K562 (cell line): Measurements from ENCODE around the gene FGFR4. TPM values are rescaled to one million over a fixed set of nuclear protein-coding genes. Genes with fewer than 3 reads are reported as not detected.

Experiments used
- ARID3A ChIP-seq: IDR thresholded peaks from 2 replicates; pipeline ENCODE4 v1.6.1; 2012; ENCODE audit warnings: low read depth, low read length, improper control_type of control experiment, borderline replicate concordance
- CHAMP1 ChIP-seq: fragments of 450-650 bp; IDR thresholded peaks from 2 replicates; pipeline ENCODE4 v1.6.1; 2016; ENCODE audit warnings: mild to moderate bottlenecking
- CTBP1 ChIP-seq: fragments of 450-650 bp; IDR thresholded peaks from 2 replicates; pipeline ENCODE4 v1.6.1; 2016; ENCODE audit warnings: borderline replicate concordance
- CUX1 ChIP-seq: fragments of 200-800 bp; sonication (Bioruptor generic); IDR thresholded peaks from 2 replicates; pipeline ENCODE4 v1.6.1; 2016; ENCODE audit warnings: missing genetic modification characterization, missing compliant biosample characterization
- MTA3 ChIP-seq: fragments of 450-650 bp; formaldehyde crosslinking; IDR thresholded peaks from 2 replicates; pipeline ENCODE4 v1.6.1; 2017; ENCODE audit warnings: mild to moderate bottlenecking, borderline replicate concordance
- NFIX ChIP-seq: fragments of 250-450 bp; sonication (Bioruptor Pico); IDR thresholded peaks from 2 replicates; pipeline ENCODE4 v1.4.0; 2020; ENCODE audit warnings: low read depth, mild to moderate bottlenecking, moderate library complexity
- NFRKB ChIP-seq: fragments of 450-650 bp; IDR thresholded peaks from 2 replicates; pipeline ENCODE4 v1.6.1; 2016; ENCODE audit warnings: low read depth
- PHF21A ChIP-seq: fragments of 450-650 bp; IDR thresholded peaks from 2 replicates; pipeline ENCODE4 v1.6.1; 2017; ENCODE audit warnings: low read depth, borderline replicate concordance
- RBM14 ChIP-seq: fragments of 200-400 bp; formaldehyde crosslinking; IDR thresholded peaks from 2 replicates; pipeline ENCODE4 v1.6.1; 2018; ENCODE audit warnings: low read depth, mild to moderate bottlenecking, low read length, moderate library complexity, borderline replicate concordance; ENCODE audit not compliant: insufficient read depth
- TAF9B ChIP-seq: fragments of 450-650 bp; IDR thresholded peaks from 2 replicates; pipeline ENCODE4 v1.6.1; 2018; ENCODE audit warnings: mild to moderate bottlenecking; ENCODE audit not compliant: partially characterized antibody
- TEAD1 ChIP-seq, 2 experiments: fragments of 450-650 bp in 1 of 2; sonication (generic) in 1 of 2; formaldehyde crosslinking; IDR thresholded peaks; 2 replicates each; pipeline versions ENCODE4 v1.4.0 to v1.8.0; 2020 to 2022; ENCODE audit warnings: mild to moderate bottlenecking in 2 of 2, missing genetic modification reagents in 1 of 2
- ZNF23 ChIP-seq: fragments of 250-450 bp; sonication (Bioruptor Pico); IDR thresholded peaks from 2 replicates; pipeline ENCODE4 v1.4.0; 2020; ENCODE audit warnings: mild to moderate bottlenecking
- ZNF232 ChIP-seq: sonication (generic); formaldehyde crosslinking; IDR thresholded peaks from 2 replicates; pipeline ENCODE4 v1.8.0; 2022; ENCODE audit warnings: mild to moderate bottlenecking, missing genetic modification reagents
- ZNF253 ChIP-seq: fragments of 250-450 bp; sonication (Bioruptor Pico); conservative IDR thresholded peaks from 2 replicates; pipeline ENCODE4 v1.6.1; 2021; ENCODE audit warnings: mild to moderate bottlenecking
- ZNF695 ChIP-seq: fragments of 450-650 bp; formaldehyde crosslinking; IDR thresholded peaks from 2 replicates; pipeline ENCODE4 v1.4.0; 2020; ENCODE audit warnings: mild to moderate bottlenecking, moderate library complexity
- polyA plus RNA-seq, 8 experiments: library from polyadenylated mRNA; depleted of rRNA in 4 of 8; stranded (reverse) in 5 of 8; unstranded in 3 of 8; fragments of >200 nt; fragmentation: Nextera tagmentation in 2 of 8; fragmentation: Illumina TruSeq in 1 of 8; extraction: Ambion mirVana in 2 of 8; extraction: Trizol in 1 of 8; gene quantifications; 2 replicates each; pipeline versions ENCODE4 v1.2.1 to v1.2.3, GENCODE V29; 2011 to 2014; ENCODE audit warnings: inconsistent platforms in 1 of 8, missing spikeins in 1 of 8
- total RNA-seq, 7 experiments: library from RNA; depleted of rRNA in 6 of 7; stranded (reverse); fragments of >200 nt in 6 of 7; fragmentation: Illumina TruSeq in 2 of 7; extraction: Trizol in 2 of 7; gene quantifications; 2 replicates each; pipeline versions ENCODE4 v1.2.1 to v1.2.3, GENCODE V29; 2011 to 2021; ENCODE audit warnings: low replicate concordance in 1 of 7

Gene FGFR4
- total and polyA plus RNA-seq, 9 of the 15 experiments (the other 6 are each of a cell fraction or from before 2014, with no cell fraction given): 0.76 to 35.4 (median 7.5) TPM

- TF ChIP-seq CUX1 (no peak), ZNF695 (CRISPR knock-in tag) (no peak), PHF21A (peak; percentile 93), TAF9B (no peak), ARID3A (no peak), CHAMP1 (no peak), RBM14 (no peak), ZNF232 (CRISPR knock-in tag) (peak; percentile 73; the same call in 1 of the 2 replicates), TEAD1 (CRISPR knock-in tag; IDR thresholded peaks at IDR 0.05) (peak in 1 of 2 experiments; percentile 86; a peak in 1 of 4 replicates), NFIX (no peak), NFRKB (no peak), ZNF253 (CRISPR knock-in tag) (no peak), ZNF23 (no peak), CTBP1 (peak; percentile 75), MTA3 (0 out of 2 replicates have a peak, but pooled peaks have one; percentile 60)
Measured at GRCh38 chr5:177086654-177087397, at the start of gene FGFR4 (continued).
